GM21619 (cell line): Measurements from ENCODE around the gene TEPSIN.
A peak's percentile ranks its signal among the peaks of the same experiment; 100 is the strongest.

Experiments
- ATAC-seq: cut with Tn5 transposase; IDR thresholded peaks from one replicate; pipeline ENCODE4 v1.9.1; 2021; ENCODE audit not compliant: unreplicated experiment

TEPSIN gene

GRCh38 chr17:81222906-81223761 is 15.7 kb downstream of the TEPSIN start, which contains the start of gene CEP131:
CEP131 (minus strand) TSS chr17:81222965; CDS start chr17:81220056, 2,909 bp downstream.
- peak; percentile 90 for ATAC-seq

DNA sequence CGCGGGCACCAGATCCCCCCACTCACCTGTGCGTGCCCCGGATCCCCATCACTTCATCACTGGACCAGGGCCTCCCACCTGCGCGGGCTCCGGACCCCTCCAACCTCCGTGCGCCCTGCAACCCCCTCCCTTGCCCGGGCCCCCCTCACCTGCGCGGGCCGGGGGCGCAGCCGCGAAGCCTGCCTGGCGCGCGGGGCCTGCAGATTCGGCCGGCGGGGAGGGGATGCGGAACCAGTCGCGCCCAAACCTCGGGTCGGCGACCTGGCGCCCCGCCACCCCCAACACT is 16.3 kb downstream of the TEPSIN start:
- peak; percentile 14 for ATAC-seq

DNA sequence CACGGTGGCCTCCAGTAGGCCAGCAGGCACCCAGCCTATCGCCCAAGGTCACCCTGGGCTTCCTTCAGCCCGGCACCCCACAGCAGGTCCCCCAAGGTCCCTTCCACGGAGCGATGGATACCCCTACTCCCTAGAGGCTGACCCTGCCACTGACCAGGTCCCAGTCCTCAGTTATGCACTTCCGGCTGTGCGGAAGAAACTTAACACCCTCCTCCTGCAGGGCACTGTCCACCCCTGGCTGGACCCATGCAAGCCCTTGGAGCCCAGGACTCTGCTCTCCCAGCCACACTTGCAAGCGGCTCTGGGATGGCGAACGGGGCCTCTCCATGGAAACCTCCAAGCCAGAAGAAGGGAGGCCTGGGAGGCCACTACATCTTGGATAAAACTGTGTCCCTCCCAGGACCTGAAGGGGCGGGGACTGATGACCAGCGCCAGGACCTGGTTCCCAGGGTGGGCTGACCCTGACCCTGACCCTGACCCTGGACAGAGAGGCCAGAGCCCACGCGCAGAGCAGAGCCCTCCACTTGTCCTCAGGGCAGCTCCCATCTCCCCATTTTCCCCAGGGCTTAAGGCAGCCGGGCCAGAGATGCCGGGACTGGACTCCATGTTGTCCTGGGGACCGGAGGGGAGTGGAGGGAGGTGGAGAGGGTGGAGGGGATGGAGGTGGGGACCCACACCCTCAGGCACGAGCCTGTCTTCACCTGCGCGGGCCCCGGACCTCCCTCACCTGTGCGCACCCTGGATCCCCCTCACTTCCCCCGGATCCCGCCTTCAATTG is 16.8 kb downstream of the TEPSIN start:
- ATAC-seq, result no peak

DNA sequence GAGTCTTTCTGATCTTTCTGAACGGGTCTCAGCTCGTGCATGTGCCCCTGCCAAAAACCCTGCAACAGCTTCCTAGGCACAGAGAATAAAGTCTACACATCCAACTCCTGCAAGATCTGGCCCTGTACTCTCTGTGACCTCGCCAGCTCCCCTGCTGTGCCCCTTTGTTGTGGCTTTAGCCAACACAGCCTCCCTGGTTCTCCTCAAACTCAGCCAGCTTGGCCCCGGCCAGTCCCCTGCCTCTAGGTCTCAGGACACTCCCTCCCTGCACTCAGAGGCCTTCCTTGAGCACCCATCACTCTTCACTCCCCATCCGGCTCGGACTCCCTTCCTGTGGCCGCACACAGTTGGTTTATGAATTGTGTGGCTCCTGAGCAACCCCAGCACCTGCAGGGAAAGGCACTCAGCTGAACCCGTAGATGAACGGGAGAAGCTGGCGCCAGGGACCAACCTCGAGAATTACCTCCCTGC is 17.4 kb downstream of the TEPSIN start:
- ATAC-seq, result no peak

GRCh38 chr17:81219476-81220180 is 19.2 kb downstream of the TEPSIN start:
- ATAC-seq, result no peak

DNA sequence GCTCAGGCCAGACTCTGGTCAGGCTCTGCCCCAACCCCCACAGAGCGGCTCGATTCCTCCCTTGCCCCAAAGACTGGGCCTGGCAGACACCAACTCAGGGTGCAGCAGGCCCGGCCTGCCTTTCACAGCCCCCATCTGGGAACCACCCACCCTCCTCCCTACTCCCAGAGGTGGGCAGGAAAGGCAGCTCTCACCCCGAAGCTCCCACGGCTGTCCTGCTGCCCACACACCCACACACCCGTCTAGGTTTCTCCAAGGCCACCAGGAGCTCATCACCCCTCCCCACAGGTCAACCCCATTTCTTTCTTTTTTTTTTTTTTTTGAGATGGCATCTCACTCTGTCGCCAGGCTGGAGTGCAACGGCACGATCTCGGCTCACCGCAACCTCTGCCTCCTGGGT is 19.9 kb downstream of the TEPSIN start:
- ATAC-seq, result no peak

GRCh38 chr17:81218459-81218858 is 20.4 kb downstream of the TEPSIN start:
- no peak for ATAC-seq

DNA sequence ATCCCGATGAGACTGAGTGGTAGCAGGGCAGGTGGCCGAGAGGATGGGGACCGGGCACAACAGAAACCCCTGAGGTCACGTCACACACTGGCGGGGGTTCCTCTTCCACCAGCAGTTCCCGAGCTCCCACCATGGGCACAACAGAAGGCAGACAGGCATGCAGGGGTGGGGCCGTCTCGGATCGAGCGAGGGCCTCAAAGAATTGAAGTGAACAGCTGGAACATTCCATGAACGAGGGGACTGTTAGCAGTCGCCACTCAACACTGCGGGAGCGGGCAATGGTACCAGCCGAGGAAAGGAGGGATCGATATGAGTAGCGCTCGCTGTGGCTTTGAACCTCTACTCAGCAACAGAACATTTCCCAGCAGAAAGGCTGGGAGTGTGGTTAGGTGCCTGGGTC is 21.4 kb downstream of the TEPSIN start:
- no peak for ATAC-seq

DNA sequence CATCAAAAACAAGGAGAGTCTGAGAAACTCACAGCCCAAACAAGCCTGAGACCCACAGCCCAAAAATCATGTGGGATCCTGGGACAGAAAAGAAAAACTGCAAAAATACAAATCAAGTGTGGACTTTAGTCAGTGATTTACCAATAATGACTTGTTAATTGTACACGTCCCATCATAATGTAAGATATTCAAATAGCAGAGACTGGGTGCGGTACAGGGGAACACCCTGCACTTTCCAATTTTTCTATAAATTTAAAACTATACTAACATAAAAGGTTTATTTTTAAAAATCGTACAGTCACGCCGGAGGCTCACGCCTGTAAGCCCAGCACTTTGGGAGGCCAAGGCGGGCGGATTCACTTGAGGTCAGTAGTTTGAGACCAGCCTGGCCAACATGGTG is 24.9 kb downstream of the TEPSIN start:
- ATAC-seq, result no peak

GRCh38 chr17:81212365-81212764 is 26.5 kb downstream of the TEPSIN start:
- ATAC-seq, result no peak

- no peak for ATAC-seq
Measured at GRCh38 chr17:81210868-81211267, 28.0 kb downstream of the TEPSIN start.

DNA sequence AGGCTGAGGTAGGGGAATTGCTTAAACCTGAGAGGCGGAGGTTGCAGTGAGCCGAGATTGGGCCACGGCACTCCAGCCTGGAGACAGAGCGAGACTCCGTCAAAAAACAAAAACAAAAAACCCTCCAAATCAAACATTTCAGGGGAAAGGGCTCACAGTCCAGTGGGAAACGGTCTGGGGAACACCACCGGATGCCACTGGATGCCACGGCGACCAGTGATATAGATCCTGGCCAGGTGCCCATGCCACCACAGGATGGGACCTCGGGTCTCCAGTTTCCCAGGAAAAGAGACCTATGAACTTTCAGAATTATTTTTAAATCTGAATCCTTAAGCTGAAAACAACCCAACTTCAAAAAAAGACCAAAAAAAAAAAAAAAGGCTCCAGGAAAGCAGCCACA is 28.4 kb downstream of the TEPSIN start:
- ATAC-seq, result no peak

GRCh38 chr17:81209141-81209540 is 29.7 kb downstream of the TEPSIN start:
- no peak for ATAC-seq

- no peak for ATAC-seq
Measured at GRCh38 chr17:81208651-81209050, 30.2 kb downstream of the TEPSIN start.

DNA sequence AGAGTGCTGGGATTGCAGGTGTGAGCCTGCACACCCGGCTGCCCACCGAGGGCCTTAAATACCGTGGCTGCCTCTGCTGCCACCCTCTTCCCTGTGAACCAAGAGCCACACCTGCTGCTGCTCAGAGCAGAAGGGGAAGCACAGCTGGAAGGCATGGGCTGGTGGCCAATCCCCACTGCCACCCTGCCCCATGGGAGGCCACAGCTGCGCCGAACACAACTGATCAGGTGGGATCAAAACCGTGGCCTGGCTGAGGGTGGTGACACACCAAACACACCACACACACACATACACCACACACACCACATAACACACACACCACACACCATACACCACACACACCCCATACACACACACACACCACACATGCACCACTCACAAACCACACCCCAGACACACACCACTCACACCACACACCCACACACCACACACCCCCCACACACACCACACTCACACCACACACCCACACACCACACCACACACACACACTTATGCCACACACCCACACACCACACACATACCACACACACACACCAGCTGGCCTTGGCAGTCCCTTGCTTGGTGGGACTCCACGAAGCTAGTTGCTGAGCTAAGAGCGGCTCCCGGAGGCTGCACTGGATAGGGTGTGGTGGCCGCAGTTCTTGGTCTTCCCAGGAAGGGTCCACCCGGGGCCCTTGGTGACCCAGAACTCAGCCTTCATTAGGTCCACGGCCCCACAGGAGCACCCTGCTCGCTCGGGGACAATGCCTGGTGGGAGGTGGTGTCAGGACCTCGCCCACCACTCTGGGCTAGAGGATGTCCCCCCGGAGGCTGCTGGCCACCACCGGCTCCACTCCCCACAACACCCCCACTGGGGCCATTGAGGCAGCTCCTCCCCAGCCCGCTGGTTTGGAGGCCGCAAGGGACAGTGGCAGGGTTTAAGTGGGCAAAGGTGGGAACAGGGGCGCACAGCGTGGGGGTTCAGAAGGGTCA is 31.0 kb downstream of the TEPSIN start:
- no peak for ATAC-seq

DNA sequence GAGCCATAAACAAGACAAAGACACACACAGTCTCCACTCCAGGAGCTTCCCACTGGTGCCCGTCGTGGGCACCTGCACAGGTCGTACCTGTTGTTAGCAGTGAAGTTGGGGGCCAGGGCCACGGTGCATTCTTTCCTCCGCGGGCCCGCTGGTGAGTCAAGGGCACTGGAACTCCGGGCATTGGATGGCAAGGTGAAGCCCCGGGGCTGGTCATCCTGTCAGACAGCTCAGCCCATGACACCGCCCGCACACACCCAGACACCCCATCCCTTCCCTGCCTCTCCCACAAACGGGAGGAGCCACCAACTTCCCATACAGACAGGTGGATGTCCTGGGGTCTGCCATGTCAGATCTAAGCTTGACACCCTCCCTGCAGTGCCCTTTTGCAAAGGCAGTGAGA is 32.2 kb downstream of the TEPSIN start:
- ATAC-seq, result no peak

DNA sequence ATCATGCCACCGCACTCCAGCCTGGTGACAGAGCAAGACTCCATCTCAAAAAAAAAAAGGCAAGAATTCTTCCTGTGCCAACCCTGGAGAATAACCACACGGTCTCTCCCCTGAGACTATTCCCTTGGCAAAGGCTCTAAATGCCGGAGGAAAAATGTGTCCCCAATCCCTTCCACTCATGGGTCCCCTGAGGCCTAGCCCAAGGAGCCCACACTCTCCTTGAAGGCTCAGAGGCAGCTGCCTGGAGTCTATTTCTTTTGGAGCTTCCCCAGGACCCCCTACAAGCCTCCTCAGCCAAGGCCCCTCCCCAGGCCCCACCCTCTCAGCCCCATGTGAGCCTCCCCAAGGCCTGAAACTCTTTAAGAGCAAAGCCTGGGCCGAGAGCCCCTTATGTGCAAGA is 32.7 kb downstream of the TEPSIN start:
- ATAC-seq, result no peak

DNA sequence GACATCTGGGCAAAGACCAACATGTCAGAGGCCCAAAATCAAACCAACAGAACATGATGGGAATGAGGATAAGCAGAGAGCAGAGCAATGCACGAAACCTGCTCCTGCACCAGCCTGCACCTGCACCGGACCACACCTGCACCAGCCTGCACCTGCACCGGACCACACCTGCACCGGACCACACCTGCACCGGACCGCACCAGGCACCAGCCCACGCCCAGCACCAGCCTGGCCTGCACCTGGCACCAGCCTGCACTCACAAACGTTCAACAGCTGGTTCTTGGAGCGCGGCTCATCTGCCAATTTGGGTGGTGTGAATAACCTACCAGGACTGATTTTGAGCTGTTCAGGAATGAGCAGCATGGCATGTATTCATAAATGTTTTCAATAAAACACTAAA is 34.3 kb downstream of the TEPSIN start:
- ATAC-seq, result no peak

- no peak for ATAC-seq
Measured at GRCh38 chr17:81203136-81203535, 35.7 kb downstream of the TEPSIN start.

GRCh38 chr17:81202318-81202717 is 36.5 kb downstream of the TEPSIN start:
- no peak for ATAC-seq
